HCT116 (cell line): ENCODE measurements around the gene STXBP5L. TPM values are rescaled to one million over a fixed set of nuclear protein-coding genes. Genes with fewer than 3 reads are reported as not detected.

Experiments used
- ATAC-seq: fragments of 200-7000 bp; cut with Tn5 transposase; 2 replicates; pipeline ENCODE4 v1.9.1; 2020; ENCODE audit warnings: mild to moderate bottlenecking, moderate library complexity
- BruUV-seq: library from RNA; stranded (reverse); fragments of 400-500 nt; replicated peaks from 2 replicates; lab custom pipeline; 2021; lab: Mats Ljungman, UMichigan
- CTCF ChIA-PET: fragments of 300-600 bp; sonication (Branson Sonifier 250); formaldehyde crosslinking; loops from one replicate; lab custom pipeline; 2021; ENCODE audit warnings: antibody characterized with exemption; lab: Charles Lee
- POLR2A ChIA-PET: fragments of 300-600, 350-600 bp; sonication (Branson Sonifier 250); formaldehyde crosslinking; loops from one replicate; lab custom pipeline; 2021; ENCODE audit warnings: antibody characterized with exemption; lab: Charles Lee
- RAD21 ChIA-PET, 2 experiments: fragments of 300-600 bp; sonication (Branson Sonifier 250); formaldehyde crosslinking; loops; one replicate each; lab custom pipeline; 2023; ENCODE audit warnings: low total read pairs in 2 of 2; ENCODE audit not compliant: uncharacterized antibody in 2 of 2, unreplicated experiment in 2 of 2, low non-redundant PET in 1 of 2; lab: Charles Lee
- DNase-seq: peaks from one replicate; pipeline ENCODE4 v3.0.0-alpha.2; 2010; ENCODE audit warnings: low read depth, low spot score
- H2AFZ ChIP-seq: fragments of 200-600 bp; shearing (Covaris generic), sonication (generic); 2 replicates; pipeline ENCODE4 v1.6.1; 2017; ENCODE audit warnings: low read depth, mixed run types, mixed read lengths, antibody characterized with exemption, low read length; ENCODE audit not compliant: poor library complexity, severe bottlenecking
- H3K27ac ChIP-seq: 2 replicates; pipeline ENCODE4 v1.5.1; 2012; ENCODE audit warnings: low read depth, low read length
- H3K27me3 ChIP-seq: fragments of 200-600 bp; sonication (generic); 2 replicates; pipeline ENCODE4 v1.6.1; 2016; ENCODE audit warnings: mixed run types, low read length, mixed read lengths; ENCODE audit not compliant: insufficient read depth
- H3K36me3 ChIP-seq, 2 experiments: fragments of 200-500 bp in 1 of 2; fragments of 200-600 bp in 1 of 2; sonication (Bioruptor generic) in 1 of 2; sonication (generic) in 1 of 2; 2 replicates each; pipeline versions ENCODE4 v1.5.1 to v1.6.1; 2014 to 2016; ENCODE audit warnings: low read length in 2 of 2, inconsistent platforms in 1 of 2, mixed read lengths in 1 of 2, mixed run types in 1 of 2; ENCODE audit not compliant: insufficient read depth in 2 of 2, control insufficient read depth in 1 of 2
- H3K4me1 ChIP-seq, 2 experiments: fragments of 200-600 bp in 1 of 2; sonication (generic) in 1 of 2; 2 replicates each; pipeline versions ENCODE4 v1.5.1 to v1.6.1; 2012 to 2017; ENCODE audit warnings: low read length in 2 of 2, inconsistent platforms in 1 of 2, mild to moderate bottlenecking in 1 of 2, mixed read lengths in 1 of 2, mixed run types in 1 of 2, moderate library complexity in 1 of 2; ENCODE audit not compliant: insufficient read depth in 2 of 2, control insufficient read depth in 1 of 2
- H3K4me2 ChIP-seq: fragments of 200-600 bp; sonication (generic); 2 replicates; pipeline ENCODE4 v1.6.1; 2017; ENCODE audit warnings: mixed run types, low read length, mixed read lengths
- H3K4me3 ChIP-seq, 2 experiments: fragments of 200-600 bp in 1 of 2; sonication (generic) in 1 of 2; replicated peaks in 1 of 2; 2 replicates each; pipeline ENCODE4 v1.5.1; 2011 to 2016; ENCODE audit warnings: low read length in 2 of 2, control low read depth in 1 of 2, low read depth in 1 of 2, mild to moderate bottlenecking in 1 of 2, mixed read lengths in 1 of 2, mixed run types in 1 of 2
- H3K79me2 ChIP-seq: fragments of 200-600 bp; sonication (generic); 2 replicates; pipeline ENCODE4 v1.6.1; 2017; ENCODE audit warnings: mild to moderate bottlenecking, mixed run types, low read length, moderate library complexity, mixed read lengths; ENCODE audit not compliant: insufficient read depth
- H3K9ac ChIP-seq: fragments of 200-600 bp; sonication (generic); 2 replicates; pipeline ENCODE4 v1.6.1; 2016; ENCODE audit warnings: low read length, mixed read lengths
- H3K9me2 ChIP-seq: fragments of 200-600 bp; sonication (generic), shearing (Covaris generic); 2 replicates; pipeline ENCODE4 v1.6.1; 2017; ENCODE audit warnings: mixed run types, mild to moderate bottlenecking, moderate library complexity; ENCODE audit not compliant: insufficient read depth
- H3K9me3 ChIP-seq, 2 experiments: fragments of 200-500 bp in 1 of 2; fragments of 200-600 bp in 1 of 2; sonication (Bioruptor generic) in 1 of 2; sonication (generic) in 1 of 2; 2 replicates each; pipeline ENCODE4 v1.6.1; 2014 to 2017; ENCODE audit warnings: low read length in 2 of 2, mixed read lengths in 2 of 2, inconsistent platforms in 1 of 2, low read depth in 1 of 2, mild to moderate bottlenecking in 1 of 2, mixed run types in 1 of 2, moderate library complexity in 1 of 2; ENCODE audit not compliant: control insufficient read depth in 1 of 2, insufficient read depth in 1 of 2
- H4K20me1 ChIP-seq: fragments of 200-600 bp; sonication (generic), shearing (Covaris generic); 2 replicates; pipeline ENCODE4 v1.6.1; 2017; ENCODE audit warnings: mixed run types, mild to moderate bottlenecking, moderate library complexity; ENCODE audit not compliant: insufficient read depth
- CEBPB ChIP-seq: IDR thresholded peaks from 2 replicates; pipeline ENCODE4 v1.6.1; 2012; ENCODE audit warnings: low read depth
- EGR1 ChIP-seq: IDR thresholded peaks from 2 replicates; pipeline ENCODE4 v1.6.1; 2012; ENCODE audit warnings: low read depth
- ELF1 ChIP-seq: IDR thresholded peaks from 2 replicates; pipeline ENCODE4 v1.6.1; 2012; ENCODE audit warnings: low read depth, borderline replicate concordance
- EZH2 ChIP-seq: fragments of 200-600 bp; sonication (generic); IDR thresholded peaks from 2 replicates; pipeline ENCODE4 v1.6.1; 2017; ENCODE audit warnings: antibody characterized with exemption, mixed run types
- EZH2phosphoT487 ChIP-seq: fragments of 200-600 bp; IDR thresholded peaks from 2 replicates; pipeline ENCODE4 v1.6.1; 2018; ENCODE audit warnings: antibody characterized with exemption, borderline replicate concordance
- FOSL1 ChIP-seq: IDR thresholded peaks from 2 replicates; pipeline ENCODE4 v1.6.1; 2012; ENCODE audit warnings: low read depth
- POLR2AphosphoS5 ChIP-seq: IDR thresholded peaks from 2 replicates; pipeline ENCODE4 v1.6.1; 2011; ENCODE audit warnings: mild to moderate bottlenecking, low read depth, low read length, moderate library complexity
- RAD21 ChIP-seq: IDR thresholded peaks from 2 replicates; pipeline ENCODE4 v1.6.1; 2012; ENCODE audit warnings: low read depth, mild to moderate bottlenecking
- SIN3A ChIP-seq: IDR thresholded peaks from 2 replicates; pipeline ENCODE4 v1.6.1; 2012; ENCODE audit warnings: low read depth
- SP1 ChIP-seq: IDR thresholded peaks from 2 replicates; pipeline ENCODE4 v1.6.1; 2012; ENCODE audit warnings: low read depth
- SRF ChIP-seq: IDR thresholded peaks from 2 replicates; pipeline ENCODE4 v1.6.1; 2012; ENCODE audit warnings: low read depth
- TCF7L2 ChIP-seq: IDR thresholded peaks from 2 replicates; pipeline ENCODE4 v1.7.0; 2011; ENCODE audit warnings: borderline replicate concordance, inconsistent platforms; ENCODE audit not compliant: insufficient read depth, insufficient read length; ENCODE audit errors: extremely low read depth
- YY1 ChIP-seq: IDR thresholded peaks from 2 replicates; pipeline ENCODE4 v1.6.1; 2011; ENCODE audit warnings: low read length, low read depth, moderate library complexity, mild to moderate bottlenecking; ENCODE audit not compliant: insufficient replicate concordance; ENCODE audit errors: extremely low read depth
- intact Hi-C: fragments of 100-400 bp; cut with micrococcal nuclease; formaldehyde crosslinking; loops from 2 replicates; pipeline ENCODE4 v1.10.0; 2022
- total RNA-seq: library from RNA; stranded (reverse); gene quantifications from one replicate; pipeline ENCODE4 v1.2.1, GENCODE V29; 2021; ENCODE audit not compliant: unreplicated experiment
- TF ChIP-seq, protein P1 (sequence below): IDR thresholded peaks from 2 replicates; pipeline ENCODE4 v1.6.1; 2012
- TF ChIP-seq, protein P2 (sequence below), 3 experiments: fragments of 200-600 bp in 1 of 3; sonication (generic) in 1 of 3; IDR thresholded peaks in 2 of 3; conservative IDR thresholded peaks in 1 of 3; 2 replicates each; pipeline ENCODE4 v1.5.1; 2012 to 2017; ENCODE audit warnings: low read depth in 2 of 3, low read length in 2 of 3, antibody characterized with exemption in 1 of 3, borderline replicate concordance in 1 of 3, control low read depth in 1 of 3, mild to moderate bottlenecking in 1 of 3, mixed read lengths in 1 of 3, mixed run types in 1 of 3, moderate library complexity in 1 of 3; ENCODE audit not compliant: insufficient read depth in 1 of 3
- TF ChIP-seq, protein P3 (sequence below): IDR thresholded peaks from 2 replicates; pipeline ENCODE4 v1.6.1; 2012; ENCODE audit warnings: low read depth
- TF ChIP-seq, protein P4 (sequence below): IDR thresholded peaks from 2 replicates; pipeline ENCODE4 v1.6.1; 2012

Gene STXBP5L
- total RNA-seq, 1 experiment from 2014 or later = not detected

DNA sequence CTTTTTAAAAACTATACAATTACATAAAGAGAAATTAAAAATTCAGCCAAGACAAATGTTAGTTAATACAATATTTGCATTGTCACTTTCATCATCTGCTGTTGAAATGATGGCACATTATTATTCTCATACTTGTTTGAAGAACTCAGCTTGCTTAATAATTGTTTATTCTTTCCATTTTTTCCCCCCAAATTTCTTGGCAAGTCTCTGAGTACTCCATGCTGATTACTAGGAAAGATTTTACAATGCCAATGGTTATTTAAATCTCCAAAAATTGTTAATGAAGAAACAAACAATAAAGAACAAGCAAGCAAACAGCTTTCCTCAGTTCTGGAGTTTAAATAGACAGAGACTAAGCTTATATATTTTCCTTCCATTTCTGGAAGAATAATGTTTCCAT is 15.1 kb upstream of the STXBP5L start:
- no peak for ATAC-seq
- RAD21 ChIA-PET = no interaction called here
- DNase-seq = no peak
- Histone ChIP-seq H3K27me3 (no peaks in the 10 kb centered on the region), H3K36me3 (no peaks in the 10 kb centered on the region), H3K27ac (no peak overlapping the region), H3K79me2 (no peaks in the 10 kb centered on the region), H4K20me1 (no peaks in the 10 kb centered on the region), H3K4me2 (no peak overlapping the region), H3K9me3 (no peaks in the 10 kb centered on the region), H3K9ac (no peak overlapping the region), H3K4me1 (peaks cover 0 to 11% of the 10 kb centered on the region in 2 experiments; a peak in 3 of 4 replicates), H3K4me3 (no peak overlapping the region), H3K9me2 (no peaks in the 10 kb centered on the region), H2AFZ (peak overlapping the region; percentile 63)
- BruUV-seq = no TSS peak
- intact Hi-C loops = no loop called here
- TF ChIP-seq EGR1 = no peak
- TF ChIP-seq SRF = no peak
- no peak for TF ChIP-seq SP1
- TF ChIP-seq, protein P1, sequence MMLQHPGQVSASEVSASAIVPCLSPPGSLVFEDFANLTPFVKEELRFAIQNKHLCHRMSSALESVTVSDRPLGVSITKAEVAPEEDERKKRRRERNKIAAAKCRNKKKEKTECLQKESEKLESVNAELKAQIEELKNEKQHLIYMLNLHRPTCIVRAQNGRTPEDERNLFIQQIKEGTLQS = no peak
- TF ChIP-seq EZH2phosphoT487 = no peak
- TF ChIP-seq, protein P2, sequence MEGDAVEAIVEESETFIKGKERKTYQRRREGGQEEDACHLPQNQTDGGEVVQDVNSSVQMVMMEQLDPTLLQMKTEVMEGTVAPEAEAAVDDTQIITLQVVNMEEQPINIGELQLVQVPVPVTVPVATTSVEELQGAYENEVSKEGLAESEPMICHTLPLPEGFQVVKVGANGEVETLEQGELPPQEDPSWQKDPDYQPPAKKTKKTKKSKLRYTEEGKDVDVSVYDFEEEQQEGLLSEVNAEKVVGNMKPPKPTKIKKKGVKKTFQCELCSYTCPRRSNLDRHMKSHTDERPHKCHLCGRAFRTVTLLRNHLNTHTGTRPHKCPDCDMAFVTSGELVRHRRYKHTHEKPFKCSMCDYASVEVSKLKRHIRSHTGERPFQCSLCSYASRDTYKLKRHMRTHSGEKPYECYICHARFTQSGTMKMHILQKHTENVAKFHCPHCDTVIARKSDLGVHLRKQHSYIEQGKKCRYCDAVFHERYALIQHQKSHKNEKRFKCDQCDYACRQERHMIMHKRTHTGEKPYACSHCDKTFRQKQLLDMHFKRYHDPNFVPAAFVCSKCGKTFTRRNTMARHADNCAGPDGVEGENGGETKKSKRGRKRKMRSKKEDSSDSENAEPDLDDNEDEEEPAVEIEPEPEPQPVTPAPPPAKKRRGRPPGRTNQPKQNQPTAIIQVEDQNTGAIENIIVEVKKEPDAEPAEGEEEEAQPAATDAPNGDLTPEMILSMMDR (IDR thresholded peaks at IDR 0.05 in 2 of 3, conservative IDR thresholded peaks at IDR 0.05 in 1 of 3; ENCODE audit: borderline replicate concordance in 1 of 3, insufficient read depth in 1 of 3, low read depth in 2 of 3, low read length in 2 of 3) = no peak
- TF ChIP-seq SIN3A = no peak
- TF ChIP-seq, protein P3, sequence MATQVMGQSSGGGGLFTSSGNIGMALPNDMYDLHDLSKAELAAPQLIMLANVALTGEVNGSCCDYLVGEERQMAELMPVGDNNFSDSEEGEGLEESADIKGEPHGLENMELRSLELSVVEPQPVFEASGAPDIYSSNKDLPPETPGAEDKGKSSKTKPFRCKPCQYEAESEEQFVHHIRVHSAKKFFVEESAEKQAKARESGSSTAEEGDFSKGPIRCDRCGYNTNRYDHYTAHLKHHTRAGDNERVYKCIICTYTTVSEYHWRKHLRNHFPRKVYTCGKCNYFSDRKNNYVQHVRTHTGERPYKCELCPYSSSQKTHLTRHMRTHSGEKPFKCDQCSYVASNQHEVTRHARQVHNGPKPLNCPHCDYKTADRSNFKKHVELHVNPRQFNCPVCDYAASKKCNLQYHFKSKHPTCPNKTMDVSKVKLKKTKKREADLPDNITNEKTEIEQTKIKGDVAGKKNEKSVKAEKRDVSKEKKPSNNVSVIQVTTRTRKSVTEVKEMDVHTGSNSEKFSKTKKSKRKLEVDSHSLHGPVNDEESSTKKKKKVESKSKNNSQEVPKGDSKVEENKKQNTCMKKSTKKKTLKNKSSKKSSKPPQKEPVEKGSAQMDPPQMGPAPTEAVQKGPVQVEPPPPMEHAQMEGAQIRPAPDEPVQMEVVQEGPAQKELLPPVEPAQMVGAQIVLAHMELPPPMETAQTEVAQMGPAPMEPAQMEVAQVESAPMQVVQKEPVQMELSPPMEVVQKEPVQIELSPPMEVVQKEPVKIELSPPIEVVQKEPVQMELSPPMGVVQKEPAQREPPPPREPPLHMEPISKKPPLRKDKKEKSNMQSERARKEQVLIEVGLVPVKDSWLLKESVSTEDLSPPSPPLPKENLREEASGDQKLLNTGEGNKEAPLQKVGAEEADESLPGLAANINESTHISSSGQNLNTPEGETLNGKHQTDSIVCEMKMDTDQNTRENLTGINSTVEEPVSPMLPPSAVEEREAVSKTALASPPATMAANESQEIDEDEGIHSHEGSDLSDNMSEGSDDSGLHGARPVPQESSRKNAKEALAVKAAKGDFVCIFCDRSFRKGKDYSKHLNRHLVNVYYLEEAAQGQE = no peak
- no peak for TF ChIP-seq YY1
- no peak for TF ChIP-seq TCF7L2
- TF ChIP-seq RAD21 = no peak
- no peak for TF ChIP-seq POLR2AphosphoS5
- no peak for TF ChIP-seq FOSL1
- no peak for TF ChIP-seq CEBPB
- no peak for TF ChIP-seq ELF1
- no peak for TF ChIP-seq EZH2
- TF ChIP-seq, protein P4, sequence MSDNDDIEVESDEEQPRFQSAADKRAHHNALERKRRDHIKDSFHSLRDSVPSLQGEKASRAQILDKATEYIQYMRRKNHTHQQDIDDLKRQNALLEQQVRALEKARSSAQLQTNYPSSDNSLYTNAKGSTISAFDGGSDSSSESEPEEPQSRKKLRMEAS = no peak
- POLR2A ChIA-PET = no interaction called here
- CTCF ChIA-PET = interaction anchor here (0.7 kb wide), 1 partner anchor 475 kb away, joined by 3 read pairs; no protein-coding TSS in a partner anchor
